Karpas-422 (cell line): ENCODE measurements around the gene HECW1. TPM values are rescaled to one million over a fixed set of nuclear protein-coding genes. Genes with fewer than 3 reads are reported as not detected.

Source experiments
- DNase-seq: peaks from one replicate; pipeline ENCODE4 v3.0.0-alpha.2; 2015
- H2AFZ ChIP-seq: fragments of 200-600 bp; sonication (generic); 2 replicates; pipeline ENCODE4 v1.6.1; 2014; ENCODE audit warnings: antibody characterized with exemption, low read length, mixed read lengths
- H3K27ac ChIP-seq: fragments of 200-600 bp; sonication (generic); 2 replicates; pipeline ENCODE4 v1.5.1; 2014; ENCODE audit warnings: mild to moderate bottlenecking, low read length, moderate library complexity
- H3K27me3 ChIP-seq: fragments of 200-600 bp; sonication (generic); 2 replicates; pipeline ENCODE4 v1.6.1; 2014; ENCODE audit warnings: low read length, mixed read lengths
- H3K36me3 ChIP-seq: fragments of 200-600 bp; sonication (generic); 2 replicates; pipeline ENCODE4 v1.6.1; 2014; ENCODE audit warnings: low read length, mixed read lengths; ENCODE audit not compliant: insufficient read depth
- H3K4me1 ChIP-seq: fragments of 200-600 bp; sonication (generic); 2 replicates; pipeline ENCODE4 v1.6.1; 2014; ENCODE audit warnings: mild to moderate bottlenecking, low read length, mixed read lengths
- H3K4me2 ChIP-seq: fragments of 200-600 bp; sonication (generic); 2 replicates; pipeline ENCODE4 v1.6.1; 2014; ENCODE audit warnings: low read length, low read depth, mild to moderate bottlenecking; ENCODE audit not compliant: poor library complexity, severe bottlenecking
- H3K4me3 ChIP-seq: fragments of 200-600 bp; sonication (generic); 2 replicates; pipeline ENCODE4 v1.5.1; 2014; ENCODE audit warnings: mild to moderate bottlenecking, antibody characterized with exemption, low read length, mixed read lengths
- H3K79me2 ChIP-seq: fragments of 200-600 bp; sonication (generic); 2 replicates; pipeline ENCODE4 v1.6.1; 2014; ENCODE audit warnings: mild to moderate bottlenecking, low read length, mixed read lengths
- H3K9ac ChIP-seq: fragments of 200-600 bp; sonication (generic); 2 replicates; pipeline ENCODE4 v1.6.0; 2014; ENCODE audit warnings: low read length
- H3K9me2 ChIP-seq: fragments of 200-600 bp; sonication (generic), shearing (Covaris generic); replicated peaks from 2 replicates; pipeline ENCODE4 v1.6.0; 2014; ENCODE audit warnings: mild to moderate bottlenecking, low read length, moderate library complexity; ENCODE audit not compliant: insufficient read depth
- H3K9me3 ChIP-seq: fragments of 300-700, 200-600 bp; sonication (generic); 2 replicates; pipeline ENCODE4 v1.6.1; 2014; ENCODE audit warnings: low read length, mixed read lengths
- H4K20me1 ChIP-seq: fragments of 200-600 bp; sonication (generic); 2 replicates; pipeline ENCODE4 v1.6.1; 2014; ENCODE audit warnings: mild to moderate bottlenecking, antibody characterized with exemption, low read length, low read depth; ENCODE audit not compliant: insufficient read depth
- total RNA-seq: library from RNA; depleted of rRNA; stranded (reverse); fragments of >200 nt; shearing (Covaris generic); gene quantifications from 2 replicates; pipeline ENCODE4 v1.2.3, GENCODE V29; 2014; ENCODE audit warnings: low replicate concordance

The HECW1 gene
- total RNA-seq, 1 experiment from 2014 or later, result not detected

GRCh38 chr7:43166686-43167085, 54.2 kb downstream of the HECW1 start:
- H3K27me3 ChIP-seq, result no peaks in the 10 kb centered on the region

GRCh38 chr7:43169076-43169475, 56.6 kb downstream of the HECW1 start:
- no peaks in the 10 kb centered on the region for H3K36me3 ChIP-seq
- H3K27ac ChIP-seq, result no peak overlapping the region
- H3K9me3 ChIP-seq, result no peaks in the 10 kb centered on the region
- H3K4me1 ChIP-seq, result peaks cover 3% of the 10 kb centered on the region; the same call in 1 of the 2 replicates
- H3K9me2 ChIP-seq, result no peaks in the 10 kb centered on the region
- no peak overlapping the region for H3K4me3 ChIP-seq
- DNase-seq, result no peak
- no peak overlapping the region for H3K4me2 ChIP-seq
- H3K9ac ChIP-seq, result no peak overlapping the region
- no peaks in the 10 kb centered on the region for H4K20me1 ChIP-seq
- no peak overlapping the region for H2AFZ ChIP-seq
- no peaks in the 10 kb centered on the region for H3K79me2 ChIP-seq
- no peaks in the 10 kb centered on the region for H3K27me3 ChIP-seq

More at GRCh38 chr7:43166686-43167085, 54.2 kb downstream of the HECW1 start:
- no peak overlapping the region for H3K9ac ChIP-seq
- DNase-seq, result no peak
- H3K4me3 ChIP-seq, result no peak overlapping the region
- H2AFZ ChIP-seq, result no peak overlapping the region
- no peak overlapping the region for H3K27ac ChIP-seq
- no peak overlapping the region for H3K4me2 ChIP-seq
- no peaks in the 10 kb centered on the region for H3K79me2 ChIP-seq
- H3K36me3 ChIP-seq, result no peaks in the 10 kb centered on the region
- H3K9me3 ChIP-seq, result no peaks in the 10 kb centered on the region
- H3K9me2 ChIP-seq, result no peaks in the 10 kb centered on the region
- no peaks in the 10 kb centered on the region for H3K4me1 ChIP-seq
- H4K20me1 ChIP-seq, result no peaks in the 10 kb centered on the region

GRCh38 chr7:43170571-43170970, 58.1 kb downstream of the HECW1 start:
- Histone ChIP-seq H3K9me2 (no peaks in the 10 kb centered on the region), H3K36me3 (no peaks in the 10 kb centered on the region), H3K27me3 (no peaks in the 10 kb centered on the region), H2AFZ (no peak overlapping the region), H3K4me1 (peaks cover 3% of the 10 kb centered on the region; the same call in 1 of the 2 replicates), H3K27ac (no peak overlapping the region), H3K79me2 (no peaks in the 10 kb centered on the region), H3K4me3 (no peak overlapping the region), H3K9me3 (no peaks in the 10 kb centered on the region), H3K9ac (no peak overlapping the region), H4K20me1 (no peaks in the 10 kb centered on the region), H3K4me2 (no peak overlapping the region)
- DNase-seq, result no peak

- Histone ChIP-seq H3K9ac (no peak overlapping the region), H3K4me2 (no peak overlapping the region), H3K9me3 (no peaks in the 10 kb centered on the region), H2AFZ (no peak overlapping the region), H3K27ac (no peak overlapping the region), H3K79me2 (no peaks in the 10 kb centered on the region), H4K20me1 (no peaks in the 10 kb centered on the region), H3K4me1 (peaks cover 3% of the 10 kb centered on the region; the same call in 1 of the 2 replicates), H3K4me3 (no peak overlapping the region), H3K27me3 (no peaks in the 10 kb centered on the region), H3K9me2 (no peaks in the 10 kb centered on the region), H3K36me3 (no peaks in the 10 kb centered on the region)
- no peak for DNase-seq
These were observed 63.2 kb downstream of the HECW1 start for GRCh38 chr7:43175570-43176200.

DNA sequence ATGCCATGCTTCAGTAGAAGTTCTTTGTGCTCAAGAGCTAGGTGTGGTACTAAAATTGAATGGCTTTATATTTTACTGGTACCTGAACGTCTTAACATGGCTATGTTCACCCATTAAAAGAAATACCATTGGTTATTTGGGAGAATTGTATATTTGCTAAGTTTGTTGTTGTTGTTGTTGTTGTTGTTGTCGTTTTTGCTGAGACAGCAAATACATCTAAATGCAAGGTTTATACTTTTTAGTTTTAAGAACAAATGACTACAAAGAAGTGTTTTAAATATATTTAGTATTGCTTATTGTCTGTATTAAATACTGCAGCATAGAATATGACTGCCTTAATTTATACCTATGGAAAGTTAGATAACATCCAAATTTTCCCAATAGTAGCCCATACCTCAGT, 66.9 kb downstream of the HECW1 start:
- Histone ChIP-seq H3K27ac (no peak overlapping the region), H2AFZ (no peak overlapping the region), H3K79me2 (no peaks in the 10 kb centered on the region), H3K9me2 (no peaks in the 10 kb centered on the region), H3K36me3 (no peaks in the 10 kb centered on the region), H3K27me3 (no peaks in the 10 kb centered on the region), H3K4me2 (no peak overlapping the region), H3K4me1 (no peaks in the 10 kb centered on the region), H3K9ac (no peak overlapping the region), H3K4me3 (no peak overlapping the region), H3K9me3 (no peaks in the 10 kb centered on the region), H4K20me1 (no peaks in the 10 kb centered on the region)
- DNase-seq, result no peak

DNA sequence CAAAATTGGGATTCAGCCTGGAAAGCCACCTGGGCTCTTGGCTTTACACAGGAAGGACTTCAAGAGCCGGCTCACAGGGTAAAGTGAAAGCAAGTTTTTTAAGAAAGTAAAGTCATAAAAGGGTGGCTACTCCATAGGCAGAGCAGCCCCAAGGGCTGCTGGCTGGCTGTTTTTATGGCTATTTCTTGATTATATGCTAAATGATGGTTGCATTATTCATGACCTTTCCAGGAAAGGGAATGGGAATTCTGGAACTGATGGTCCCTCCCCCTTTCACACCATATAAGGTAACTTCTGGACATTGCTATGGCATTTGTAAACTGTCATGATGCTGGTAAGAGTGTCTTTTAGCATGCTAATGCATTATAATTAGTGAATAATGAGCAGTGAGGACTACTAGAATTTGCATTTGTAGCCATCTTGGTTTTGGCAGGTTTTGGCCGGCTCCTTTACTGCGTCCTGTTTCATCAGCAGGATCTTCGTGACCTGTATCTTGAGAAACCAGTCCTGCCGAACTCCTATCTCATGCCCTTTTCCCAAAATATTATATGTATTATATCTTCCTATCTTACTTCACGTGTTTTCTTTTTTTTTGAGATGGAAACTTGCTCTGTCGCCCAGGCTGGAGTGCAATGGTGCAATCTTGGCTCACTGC, 80.5 kb downstream of the HECW1 start:
- no peak overlapping the region for H3K27ac ChIP-seq
- H3K4me2 ChIP-seq, result no peak overlapping the region

DNA sequence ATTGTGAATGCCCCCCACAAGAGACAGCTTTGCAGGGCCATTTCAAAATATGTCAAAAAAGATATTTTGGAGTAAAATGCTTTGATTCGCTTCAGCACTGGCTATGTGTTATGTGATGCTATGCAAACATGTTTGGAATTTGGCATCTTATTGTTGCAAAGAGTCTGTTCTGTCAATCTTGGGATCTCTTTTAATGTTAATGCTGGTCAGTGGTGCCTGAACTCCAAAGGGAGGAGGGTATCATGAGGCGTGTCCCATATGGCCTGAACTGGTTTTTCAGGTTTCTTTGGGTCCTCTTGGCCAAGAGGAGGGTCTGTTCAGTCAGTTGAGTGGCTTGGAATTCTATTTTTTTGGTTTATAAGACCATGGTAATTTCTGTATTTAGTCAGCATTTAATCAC, 81.4 kb downstream of the HECW1 start:
- H3K4me1 ChIP-seq, result no peaks in the 10 kb centered on the region

More for the DNA sequence above, 80.5 kb downstream of the HECW1 start:
- no peak overlapping the region for H3K9ac ChIP-seq
- H3K79me2 ChIP-seq, result no peaks in the 10 kb centered on the region
- H3K9me2 ChIP-seq, result no peaks in the 10 kb centered on the region
- H3K4me1 ChIP-seq, result no peaks in the 10 kb centered on the region
- DNase-seq, result no peak
- H3K36me3 ChIP-seq, result no peaks in the 10 kb centered on the region
- no peaks in the 10 kb centered on the region for H3K27me3 ChIP-seq
- H3K4me3 ChIP-seq, result no peak overlapping the region
- H2AFZ ChIP-seq, result no peak overlapping the region
- no peaks in the 10 kb centered on the region for H4K20me1 ChIP-seq
- H3K9me3 ChIP-seq, result no peaks in the 10 kb centered on the region

GRCh38 chr7:43195256-43195655, 82.8 kb downstream of the HECW1 start:
- DNase-seq, result no peak

More for the DNA sequence above, 81.4 kb downstream of the HECW1 start:
- Histone ChIP-seq H3K9ac (no peak overlapping the region), H3K36me3 (no peaks in the 10 kb centered on the region), H4K20me1 (no peaks in the 10 kb centered on the region), H2AFZ (no peak overlapping the region), H3K27me3 (no peaks in the 10 kb centered on the region), H3K4me2 (no peak overlapping the region), H3K4me3 (no peak overlapping the region), H3K9me3 (no peaks in the 10 kb centered on the region), H3K27ac (no peak overlapping the region), H3K79me2 (no peaks in the 10 kb centered on the region), H3K9me2 (no peaks in the 10 kb centered on the region)
- no peak for DNase-seq

More at GRCh38 chr7:43195256-43195655, 82.8 kb downstream of the HECW1 start:
- no peaks in the 10 kb centered on the region for H3K27me3 ChIP-seq
- H4K20me1 ChIP-seq, result no peaks in the 10 kb centered on the region
- H3K9me2 ChIP-seq, result no peaks in the 10 kb centered on the region
- no peaks in the 10 kb centered on the region for H3K36me3 ChIP-seq
- no peak overlapping the region for H3K9ac ChIP-seq
- H3K79me2 ChIP-seq, result no peaks in the 10 kb centered on the region
- no peak overlapping the region for H3K27ac ChIP-seq
- H3K9me3 ChIP-seq, result no peaks in the 10 kb centered on the region
- no peaks in the 10 kb centered on the region for H3K4me1 ChIP-seq
- H2AFZ ChIP-seq, result no peak overlapping the region
- H3K4me3 ChIP-seq, result no peak overlapping the region
- no peak overlapping the region for H3K4me2 ChIP-seq
